ENCODE results near the gene RGS14.
"Not testable (repeated sequence)": the region's sequence is repeated elsewhere in the genome, so short reads cannot be mapped to it uniquely, and the experiment has no call there.

Gene RGS14

DNA sequence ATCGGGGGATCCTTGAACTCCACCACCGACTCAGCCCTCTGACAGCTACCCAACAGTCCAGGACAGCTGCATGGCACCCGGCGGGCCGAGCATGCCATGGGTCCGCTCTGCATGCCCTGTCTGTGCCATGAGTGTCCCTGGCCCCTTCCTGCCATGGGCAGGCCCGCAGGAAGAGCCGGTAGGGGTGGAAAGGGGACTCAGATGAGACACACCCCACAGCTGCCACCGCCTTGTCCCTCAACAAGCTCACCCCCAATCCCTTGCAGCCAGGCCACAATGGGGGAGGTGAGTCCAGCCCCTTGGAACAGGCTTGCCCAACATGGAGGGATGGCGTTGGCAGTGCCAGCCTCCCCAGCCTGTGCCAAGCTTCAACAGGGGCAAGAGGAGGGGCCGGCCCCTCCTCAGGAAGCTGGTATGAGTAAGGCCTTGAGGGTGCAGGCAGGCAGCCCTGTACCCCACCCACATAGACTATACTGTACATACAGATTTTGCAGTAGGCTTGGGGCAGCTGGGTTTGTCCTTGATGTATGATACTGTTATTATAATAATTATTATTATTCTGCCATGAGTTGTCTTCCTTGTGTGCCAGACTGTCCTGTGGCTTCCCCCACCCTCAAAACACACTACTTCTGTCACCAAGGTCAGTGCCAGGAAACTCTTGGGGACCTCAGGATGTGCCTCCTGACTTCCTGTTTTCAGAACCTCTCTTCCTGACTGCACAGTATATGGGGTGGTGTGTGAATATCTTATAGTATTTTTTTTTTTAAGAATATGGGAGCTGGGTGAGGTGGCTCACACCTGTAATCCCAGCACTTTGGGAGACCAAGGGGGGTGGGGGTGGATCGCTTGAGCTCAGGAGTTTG is 14.5 kb downstream of the RGS14 start:
- TF ChIP-seq, protein P1, sequence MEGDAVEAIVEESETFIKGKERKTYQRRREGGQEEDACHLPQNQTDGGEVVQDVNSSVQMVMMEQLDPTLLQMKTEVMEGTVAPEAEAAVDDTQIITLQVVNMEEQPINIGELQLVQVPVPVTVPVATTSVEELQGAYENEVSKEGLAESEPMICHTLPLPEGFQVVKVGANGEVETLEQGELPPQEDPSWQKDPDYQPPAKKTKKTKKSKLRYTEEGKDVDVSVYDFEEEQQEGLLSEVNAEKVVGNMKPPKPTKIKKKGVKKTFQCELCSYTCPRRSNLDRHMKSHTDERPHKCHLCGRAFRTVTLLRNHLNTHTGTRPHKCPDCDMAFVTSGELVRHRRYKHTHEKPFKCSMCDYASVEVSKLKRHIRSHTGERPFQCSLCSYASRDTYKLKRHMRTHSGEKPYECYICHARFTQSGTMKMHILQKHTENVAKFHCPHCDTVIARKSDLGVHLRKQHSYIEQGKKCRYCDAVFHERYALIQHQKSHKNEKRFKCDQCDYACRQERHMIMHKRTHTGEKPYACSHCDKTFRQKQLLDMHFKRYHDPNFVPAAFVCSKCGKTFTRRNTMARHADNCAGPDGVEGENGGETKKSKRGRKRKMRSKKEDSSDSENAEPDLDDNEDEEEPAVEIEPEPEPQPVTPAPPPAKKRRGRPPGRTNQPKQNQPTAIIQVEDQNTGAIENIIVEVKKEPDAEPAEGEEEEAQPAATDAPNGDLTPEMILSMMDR (IDR thresholded peaks at IDR 0.05; ENCODE audit: insufficient read depth, missing control alignments) = no peak
- DNase-seq (ENCODE audit: insufficient read length, low spot score) (no peak), FAIRE-seq (no peak)

DNA sequence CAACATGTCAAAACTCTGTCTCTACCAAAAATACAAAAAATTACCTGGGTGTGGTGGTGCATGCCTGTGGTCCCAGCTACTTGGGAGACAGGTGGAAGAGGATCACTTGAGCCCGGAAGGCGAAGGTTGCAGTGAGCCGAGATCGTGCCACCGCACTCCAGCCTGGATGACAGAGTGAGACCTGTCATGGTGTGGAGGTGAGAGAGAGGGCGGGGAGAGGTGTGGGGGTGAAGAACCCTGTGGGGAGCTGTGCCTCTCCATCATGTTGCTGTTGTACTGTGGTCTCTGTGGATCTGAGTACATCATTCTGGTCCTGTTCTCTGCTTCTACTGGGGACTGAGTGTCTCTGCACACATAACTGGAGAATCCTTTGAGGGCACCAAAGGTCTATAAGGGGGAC is 15.2 kb downstream of the RGS14 start:
- DNase-seq (ENCODE audit: insufficient read length, low spot score) (no peak), FAIRE-seq (no peak)
- TF ChIP-seq, protein P1 (IDR thresholded peaks at IDR 0.05; ENCODE audit: insufficient read depth, missing control alignments) = no peak

DNA sequence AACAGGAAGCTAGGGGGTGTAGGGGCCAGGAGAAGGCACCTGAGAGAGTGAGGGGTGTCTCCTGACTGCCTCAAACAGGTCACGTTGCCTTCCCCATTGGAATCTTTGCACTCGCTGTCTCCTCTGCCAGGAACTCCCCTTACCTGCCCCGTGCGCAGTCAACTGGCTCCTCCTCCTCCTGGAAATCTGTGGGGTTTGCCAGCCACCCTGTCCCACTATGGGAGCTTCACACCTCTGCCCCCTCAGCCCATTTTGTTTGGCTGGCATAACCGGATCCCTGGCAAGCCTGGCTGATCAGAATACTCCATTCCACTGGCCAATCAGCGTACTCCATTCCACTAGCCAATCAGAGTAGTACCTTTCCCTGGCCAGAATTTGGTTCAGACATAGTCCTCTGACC is 16.1 kb downstream of the RGS14 start:
- FAIRE-seq (no peak), DNase-seq (ENCODE audit: insufficient read length, low spot score) (no peak)
- TF ChIP-seq, protein P1 (IDR thresholded peaks at IDR 0.05; ENCODE audit: insufficient read depth, missing control alignments) = no peak

DNA sequence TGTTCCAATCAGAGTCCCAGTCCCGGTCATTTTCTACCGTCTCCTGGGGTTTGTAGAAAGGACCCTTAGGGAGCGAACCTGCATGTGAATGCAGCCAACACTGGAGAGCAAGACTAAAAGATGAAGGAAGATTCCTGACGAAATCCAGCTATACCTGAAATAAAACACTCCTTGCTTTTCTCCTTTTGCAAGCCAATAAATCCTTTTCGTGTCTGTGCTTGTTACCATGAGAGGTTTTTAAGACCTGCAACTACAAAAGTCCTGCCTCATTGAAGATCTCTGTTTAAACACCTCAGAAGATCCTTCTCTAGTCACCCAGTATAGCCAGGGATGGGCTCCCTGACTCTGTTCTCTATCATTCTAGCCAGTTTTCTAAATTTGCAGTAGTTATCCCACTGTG is 16.5 kb downstream of the RGS14 start:
- no peak for FAIRE-seq
- DNase-seq (ENCODE audit: insufficient read length, low spot score) = no peak
- TF ChIP-seq, protein P1 (IDR thresholded peaks at IDR 0.05; ENCODE audit: insufficient read depth, missing control alignments) = no peak

GRCh38 chr5:177375516-177375915 is 17.8 kb downstream of the RGS14 start:
- not testable (repeated sequence) for FAIRE-seq; DNase-seq (ENCODE audit: insufficient read length, low spot score)

DNA sequence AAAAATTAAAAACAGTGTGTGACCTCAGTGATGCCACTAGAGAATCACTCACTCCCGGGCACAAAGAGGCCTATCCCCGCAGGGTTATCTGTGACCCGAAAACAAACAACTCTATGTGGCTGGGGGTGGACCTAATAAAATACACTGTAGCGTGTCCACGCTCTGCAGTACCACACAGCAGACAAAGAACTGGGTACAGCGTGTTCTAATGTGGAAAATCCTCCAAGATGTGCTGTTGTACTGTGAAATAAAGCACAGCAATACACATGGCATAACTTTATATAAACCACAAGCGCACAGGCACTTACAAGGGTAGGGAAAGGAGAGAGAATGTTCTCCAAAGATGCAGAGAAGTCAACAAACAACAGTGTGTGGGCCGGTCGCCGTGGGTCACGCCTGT is 18.4 kb downstream of the RGS14 start:
- DNase-seq (ENCODE audit: insufficient read length, low spot score) = no peak
- FAIRE-seq = no peak
- TF ChIP-seq, protein P1 (IDR thresholded peaks at IDR 0.05; ENCODE audit: insufficient read depth, missing control alignments) = no peak

GRCh38 chr5:177377851-177378776 is 20.4 kb downstream of the RGS14 start:
- FAIRE-seq = no peak
- no peak for DNase-seq (ENCODE audit: insufficient read length, low spot score)
- TF ChIP-seq, protein P1 (IDR thresholded peaks at IDR 0.05; ENCODE audit: insufficient read depth, missing control alignments) = no peak
